Colon (tissue), 2 donors: ENCODE results near the gene NECTIN3.

Source experiments
- FAIRE-seq: peaks from 2 replicates; lab custom pipeline; 2012; peaks lifted over from hg19 to GRCh38; lab: Jason Lieb, UNC
- donor health status: control.
- donor health status: control.

Gene NECTIN3, protein sequence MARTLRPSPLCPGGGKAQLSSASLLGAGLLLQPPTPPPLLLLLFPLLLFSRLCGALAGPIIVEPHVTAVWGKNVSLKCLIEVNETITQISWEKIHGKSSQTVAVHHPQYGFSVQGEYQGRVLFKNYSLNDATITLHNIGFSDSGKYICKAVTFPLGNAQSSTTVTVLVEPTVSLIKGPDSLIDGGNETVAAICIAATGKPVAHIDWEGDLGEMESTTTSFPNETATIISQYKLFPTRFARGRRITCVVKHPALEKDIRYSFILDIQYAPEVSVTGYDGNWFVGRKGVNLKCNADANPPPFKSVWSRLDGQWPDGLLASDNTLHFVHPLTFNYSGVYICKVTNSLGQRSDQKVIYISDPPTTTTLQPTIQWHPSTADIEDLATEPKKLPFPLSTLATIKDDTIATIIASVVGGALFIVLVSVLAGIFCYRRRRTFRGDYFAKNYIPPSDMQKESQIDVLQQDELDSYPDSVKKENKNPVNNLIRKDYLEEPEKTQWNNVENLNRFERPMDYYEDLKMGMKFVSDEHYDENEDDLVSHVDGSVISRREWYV

DNA sequence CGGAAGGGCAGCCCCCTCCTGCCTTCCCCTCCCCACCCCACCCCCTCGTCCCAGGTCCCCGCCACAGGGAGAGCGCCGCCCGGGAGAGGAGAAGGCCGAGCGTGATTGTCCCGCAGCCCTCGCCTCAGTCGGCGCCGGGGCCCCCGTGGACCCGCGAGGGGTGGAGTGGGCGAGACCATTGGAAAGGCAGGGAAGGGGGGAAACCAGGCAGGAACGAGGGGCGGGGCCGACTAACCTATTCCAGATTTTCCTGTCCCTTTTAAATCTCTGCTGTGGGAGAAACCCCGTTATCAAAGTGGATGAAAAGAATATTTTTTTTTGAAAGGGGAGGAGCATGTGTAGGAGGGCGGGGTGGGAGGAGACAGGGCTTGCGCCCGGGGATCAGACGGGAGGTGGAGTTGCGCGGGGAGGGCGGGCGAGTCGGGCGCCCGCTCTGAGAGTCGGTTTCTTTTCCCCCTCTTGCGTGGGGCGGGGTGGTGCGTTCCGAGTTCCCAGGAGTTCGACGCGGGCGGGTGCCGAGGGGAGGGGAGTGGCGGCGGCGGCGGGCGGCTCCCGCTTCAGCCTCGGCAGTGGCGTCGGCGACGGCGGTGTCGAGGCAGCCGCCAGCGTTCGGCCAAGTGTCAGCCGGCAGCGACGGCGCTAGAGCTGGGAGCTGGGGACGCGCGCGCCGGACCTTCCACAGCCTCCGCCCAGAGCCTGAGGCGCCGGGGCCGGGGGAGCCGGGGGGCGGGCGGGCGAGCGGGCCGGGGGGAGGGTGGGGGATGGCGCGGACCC is at the start of gene NECTIN3:
NECTIN3 (plus strand) TSS at position 560 of the 774 bp plus-strand sequence; CDS start at position 762, 202 bp downstream.
- no peak for FAIRE-seq

DNA sequence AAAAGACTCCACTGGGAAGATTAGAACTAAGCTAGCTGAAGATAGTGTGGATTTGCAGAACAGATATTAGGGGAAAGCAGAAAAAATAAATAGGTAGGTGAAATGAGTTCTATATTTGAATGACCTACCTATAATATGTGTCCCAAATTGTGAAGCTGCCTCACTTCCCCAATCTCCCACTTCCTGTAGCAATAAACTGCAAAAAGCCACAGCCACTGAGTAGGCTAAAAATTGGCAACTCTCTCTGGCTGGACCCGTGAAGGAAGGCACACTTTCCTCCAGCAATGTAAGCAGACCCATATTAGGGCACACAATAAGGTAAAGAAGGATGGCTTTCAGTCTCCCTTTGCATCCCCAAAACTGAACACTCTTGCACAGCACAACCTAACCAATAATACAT is 43.7 kb upstream of the NECTIN3 start:
- no peak for FAIRE-seq

DNA sequence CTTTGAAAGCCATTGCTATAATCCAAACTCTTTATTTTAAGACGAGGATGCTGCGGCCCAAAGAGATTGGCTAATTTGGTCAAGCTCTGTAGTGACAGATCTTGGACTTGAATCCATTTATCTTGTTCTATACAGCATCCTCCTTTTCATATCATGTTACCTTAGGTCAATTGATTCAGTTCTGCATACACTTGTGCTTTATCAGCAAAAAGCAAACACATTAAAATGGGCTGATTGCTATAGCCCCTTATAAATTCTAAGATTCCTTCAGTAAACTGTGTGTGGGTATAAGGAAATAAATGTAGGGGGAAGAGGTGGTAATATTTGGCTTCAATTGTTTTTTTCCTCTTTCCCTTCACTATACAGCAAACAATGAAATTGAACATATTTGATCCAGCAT is 40.1 kb upstream of the NECTIN3 start:
- FAIRE-seq: no peak

DNA sequence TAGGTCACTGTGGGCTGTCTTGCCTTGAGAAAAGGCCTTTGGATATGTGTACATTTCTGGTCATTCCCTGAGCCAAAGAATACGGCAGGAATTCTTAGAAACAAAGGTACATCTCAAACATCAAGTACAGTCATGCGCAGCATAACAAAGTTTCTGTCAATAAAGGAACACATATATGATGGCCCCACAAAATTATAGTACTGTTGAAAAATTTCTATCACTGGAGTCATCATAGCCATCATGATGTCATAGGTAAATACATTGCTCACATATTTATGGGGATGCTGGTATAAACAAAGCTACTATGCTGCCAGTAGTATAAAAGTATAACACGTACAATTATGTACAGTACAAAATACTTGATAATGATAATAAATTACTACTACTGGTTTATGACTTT is 38.9 kb upstream of the NECTIN3 start:
- FAIRE-seq: no peak

DNA sequence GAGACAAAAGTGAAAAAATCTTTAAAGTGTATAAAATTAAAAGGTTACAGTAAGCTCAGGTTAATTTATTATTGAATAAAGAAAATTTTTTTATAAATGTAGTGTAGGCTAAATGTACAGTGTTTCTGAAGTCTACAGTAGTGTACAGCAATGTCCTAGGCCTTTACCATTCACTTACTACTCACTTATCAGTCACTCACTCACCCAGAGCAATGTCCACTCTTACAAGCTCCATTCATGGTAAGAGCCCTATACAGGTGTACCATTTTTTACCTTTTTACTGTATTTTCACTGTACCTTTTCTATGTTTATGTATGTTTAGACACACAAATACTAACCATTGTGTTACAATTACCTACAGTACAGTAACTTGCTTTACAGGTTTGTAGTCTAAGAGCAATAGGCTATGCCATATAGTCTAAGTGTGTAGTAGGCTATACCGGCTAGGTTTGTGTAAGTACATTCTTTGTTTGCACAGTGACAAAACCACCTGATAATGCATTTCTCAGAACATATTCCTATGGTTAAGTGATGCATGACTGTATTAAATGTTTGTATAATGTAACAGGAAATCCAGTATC is 38.1 kb upstream of the NECTIN3 start:
- FAIRE-seq: no peak

DNA sequence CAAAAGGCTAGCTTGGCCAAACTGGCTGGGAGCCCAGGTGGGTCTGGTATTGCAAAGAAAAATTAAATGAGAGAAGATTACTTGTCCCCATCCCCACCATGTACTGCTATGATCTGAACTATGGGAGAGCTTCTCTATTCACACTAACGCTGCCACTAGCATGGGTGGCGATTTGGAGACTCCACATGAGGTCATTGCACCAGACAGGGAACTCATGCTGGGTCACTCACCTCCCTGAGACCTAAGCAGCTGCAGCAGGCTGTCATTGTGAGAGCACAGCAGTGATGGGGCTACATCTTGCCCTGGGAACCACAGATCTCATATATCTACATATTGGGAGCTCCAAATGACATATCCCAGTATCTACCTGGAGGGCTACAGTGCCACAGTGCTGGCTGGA is 36.3 kb upstream of the NECTIN3 start:
- FAIRE-seq: no peak

DNA sequence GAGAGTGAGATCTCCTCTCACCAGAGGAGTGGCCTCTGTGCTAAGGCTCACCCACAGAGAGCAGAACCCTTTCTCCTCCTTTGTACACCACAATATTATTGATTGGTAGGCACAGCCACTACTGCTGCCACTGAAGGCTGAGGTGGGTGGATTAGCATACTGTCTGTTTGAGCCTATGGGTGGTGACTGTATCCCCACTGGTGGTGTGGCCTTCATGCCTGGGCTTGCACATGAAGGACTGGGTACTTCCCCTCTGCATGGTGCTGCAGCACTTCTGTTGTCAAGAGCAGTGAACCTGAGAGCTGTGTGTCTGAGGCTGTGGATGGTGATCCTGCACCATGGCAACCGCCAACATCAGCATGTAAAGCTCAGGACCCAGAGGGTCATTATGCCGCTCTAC is 35.7 kb upstream of the NECTIN3 start:
- FAIRE-seq: no peak

DNA sequence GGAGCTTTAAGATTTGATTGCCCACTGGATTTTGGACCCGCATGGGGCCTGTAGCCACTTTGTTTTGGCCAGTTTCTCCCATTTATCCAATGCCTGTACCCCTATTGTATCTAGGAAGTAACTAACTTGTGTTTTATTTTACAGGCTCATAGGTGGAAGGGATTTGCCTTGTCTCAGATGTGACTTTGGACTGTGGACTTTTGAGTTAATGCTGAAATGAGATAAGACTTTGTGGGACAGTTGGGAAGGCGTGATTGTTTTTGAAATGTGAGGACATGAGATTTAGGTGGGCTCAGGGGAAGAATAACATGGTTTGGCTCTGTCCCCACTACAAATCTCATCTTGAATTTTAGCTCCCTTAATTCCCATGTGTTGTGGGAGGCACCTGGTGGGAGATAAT is 30.7 kb upstream of the NECTIN3 start:
- FAIRE-seq: no peak

DNA sequence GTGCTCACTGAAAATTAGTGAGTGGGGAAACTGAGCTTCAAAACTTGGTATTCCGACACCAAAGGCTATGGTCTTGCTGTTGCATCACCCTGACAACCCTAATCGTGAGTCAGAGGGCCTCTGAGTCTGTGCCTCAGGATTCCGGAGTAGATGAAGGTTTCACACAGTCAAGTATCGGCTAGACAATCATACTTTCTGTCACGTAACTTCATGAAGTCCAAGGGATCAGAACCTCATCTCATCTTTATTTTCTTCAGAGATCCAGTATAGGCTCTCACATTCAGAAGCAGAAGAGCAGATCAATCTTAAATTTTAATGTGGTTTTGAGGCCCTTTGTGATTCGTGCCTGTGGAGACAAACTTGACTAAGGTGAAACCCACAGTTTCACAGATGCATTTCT is 26.1 kb upstream of the NECTIN3 start:
- FAIRE-seq: no peak

DNA sequence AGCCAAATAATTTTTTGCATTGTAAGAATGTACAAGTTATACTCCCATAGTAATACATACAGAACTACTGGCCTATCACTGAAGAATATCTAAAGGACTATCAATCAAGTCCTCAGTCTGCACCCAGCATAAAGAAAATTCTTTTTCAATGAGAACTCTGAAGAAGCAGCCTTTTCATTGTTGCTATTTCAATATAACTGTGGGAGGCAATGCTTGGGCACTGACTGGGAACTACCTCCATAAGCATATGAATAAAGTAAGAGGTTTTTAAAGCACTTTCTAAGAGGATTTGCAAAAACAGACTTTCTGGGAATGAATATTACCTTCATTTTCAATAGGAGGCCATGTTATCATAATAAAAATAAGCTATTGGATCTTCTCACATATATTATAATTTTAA is 24.6 kb upstream of the NECTIN3 start:
- FAIRE-seq: no peak

DNA sequence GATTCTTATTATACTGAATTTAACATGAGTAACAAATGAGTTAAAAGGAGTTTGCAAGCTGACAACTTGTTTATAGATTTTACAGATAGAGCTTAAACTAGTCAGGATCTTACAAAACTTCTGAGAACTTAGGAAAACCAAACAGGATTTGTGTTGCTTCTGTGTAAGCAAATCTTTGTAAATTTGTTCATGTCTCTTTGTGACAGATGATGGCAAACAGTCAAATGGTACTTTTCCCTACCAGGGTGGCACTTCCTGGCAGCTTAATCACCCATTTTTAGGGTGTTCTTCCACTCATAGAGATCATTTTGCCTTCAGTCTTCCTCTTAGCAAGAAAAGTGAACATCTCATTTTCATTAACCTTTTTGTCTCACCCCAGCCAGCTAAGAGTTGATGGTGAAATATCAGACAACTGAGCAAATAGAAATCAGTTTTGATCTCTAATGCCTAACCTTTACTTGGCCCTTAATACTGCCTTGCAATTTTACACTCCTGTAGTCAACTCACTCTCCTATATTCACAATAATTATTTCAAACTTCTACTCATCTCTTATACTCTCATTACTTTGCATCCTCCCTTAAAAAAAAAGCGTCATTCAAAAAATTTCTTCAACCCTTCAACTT is 23.7 kb upstream of the NECTIN3 start:
- FAIRE-seq: no peak

DNA sequence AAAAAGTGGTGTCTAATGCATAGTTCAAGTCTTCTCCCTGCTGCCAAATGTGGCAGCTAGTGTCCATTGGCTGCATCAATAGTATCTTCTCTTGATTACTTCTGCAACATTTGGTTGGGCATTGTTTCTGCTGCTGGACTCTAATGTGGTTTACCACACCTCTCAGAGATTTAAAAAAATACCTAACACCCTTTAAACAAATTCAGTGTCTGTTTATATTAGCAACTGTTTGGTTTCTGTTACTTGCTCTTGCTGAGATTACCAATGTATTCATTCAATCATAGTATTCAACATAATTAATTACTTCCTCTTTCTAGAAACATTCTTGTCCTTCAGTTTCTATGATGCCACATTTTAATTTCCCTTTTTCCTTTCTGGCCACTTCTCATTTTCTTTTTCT is 20.3 kb upstream of the NECTIN3 start:
- no peak for FAIRE-seq

DNA sequence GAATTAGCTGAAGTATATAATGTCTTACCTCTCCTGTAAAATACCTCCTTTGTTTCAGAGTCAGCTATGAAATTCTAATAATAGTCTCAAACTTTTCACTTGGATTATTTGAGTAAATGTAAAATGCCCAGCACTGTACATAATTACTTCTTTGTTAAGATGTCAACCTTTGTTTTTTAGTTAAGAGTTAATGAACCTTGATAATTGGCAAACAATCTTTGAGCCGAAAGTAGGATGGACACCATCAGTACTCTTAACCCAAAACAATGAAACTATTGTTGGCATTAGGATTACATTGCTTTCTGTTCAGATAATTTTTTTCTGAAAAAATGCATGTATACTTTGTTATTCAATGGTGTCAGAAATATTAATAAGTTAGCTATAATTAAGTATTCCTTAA is 3.0 kb upstream of the NECTIN3 start:
- FAIRE-seq: no peak

DNA sequence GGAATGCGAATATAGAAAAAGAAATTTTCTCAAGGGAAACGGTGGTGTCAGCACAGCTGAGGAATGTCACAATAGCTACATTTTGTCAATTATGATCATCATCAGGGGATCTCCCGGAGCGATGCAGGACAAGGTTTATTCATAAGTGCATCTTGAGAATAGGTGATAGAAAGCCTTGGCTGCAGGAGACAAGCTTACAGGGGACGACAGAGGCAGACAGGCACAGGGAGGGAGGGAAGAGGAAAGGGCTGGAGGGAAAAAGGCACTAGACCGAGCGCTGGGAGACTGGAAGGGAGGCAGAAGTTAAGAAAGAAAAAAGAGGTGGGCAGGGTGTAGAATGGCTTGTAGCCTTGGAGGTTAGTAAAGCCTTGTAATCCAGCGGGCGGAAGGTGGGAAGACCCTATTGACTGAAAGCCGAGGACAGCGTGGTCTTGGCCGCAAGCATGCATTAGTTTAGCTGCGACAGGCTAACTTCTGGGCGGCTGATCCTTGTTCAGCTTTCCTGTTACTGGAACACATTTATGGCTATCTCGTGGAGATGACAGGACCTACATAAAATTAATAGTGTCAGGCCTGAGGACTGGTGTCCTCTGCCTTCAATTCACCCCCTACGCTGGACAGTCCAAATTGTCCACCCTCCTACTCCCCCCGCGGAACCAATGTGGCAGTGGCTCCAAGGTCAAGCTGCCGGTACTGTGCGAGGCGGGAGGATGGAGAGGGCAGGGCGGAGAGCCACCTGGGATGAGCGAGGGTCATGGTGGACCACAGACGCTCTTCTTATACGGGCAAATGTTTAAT is 1.4 kb upstream of the NECTIN3 start:
- no peak for FAIRE-seq

DNA sequence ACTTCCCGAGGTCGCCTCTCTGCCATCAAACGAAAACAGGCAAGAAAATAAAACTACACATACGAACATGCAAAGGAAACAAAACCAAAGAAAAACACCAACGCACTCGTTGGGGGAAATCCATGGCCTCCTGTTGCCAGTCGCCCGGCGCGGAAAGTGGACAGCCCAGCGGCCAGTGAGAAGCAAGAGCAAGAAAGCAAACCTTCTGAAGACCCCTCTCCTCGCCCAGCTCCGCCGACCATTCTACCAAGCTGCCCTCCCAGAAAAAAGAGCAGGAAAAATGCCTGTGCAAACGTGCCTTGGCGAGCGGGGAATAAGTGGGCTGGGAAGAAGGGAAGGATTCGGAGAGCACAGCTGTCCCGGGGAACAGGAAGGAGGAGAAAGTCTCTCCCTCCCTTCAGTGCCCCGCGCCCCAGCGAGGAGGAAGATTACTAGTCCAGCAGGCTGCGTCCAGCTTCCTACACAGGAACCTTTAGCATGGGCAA is 802 bp upstream of the NECTIN3 start:
- FAIRE-seq: no peak

DNA sequence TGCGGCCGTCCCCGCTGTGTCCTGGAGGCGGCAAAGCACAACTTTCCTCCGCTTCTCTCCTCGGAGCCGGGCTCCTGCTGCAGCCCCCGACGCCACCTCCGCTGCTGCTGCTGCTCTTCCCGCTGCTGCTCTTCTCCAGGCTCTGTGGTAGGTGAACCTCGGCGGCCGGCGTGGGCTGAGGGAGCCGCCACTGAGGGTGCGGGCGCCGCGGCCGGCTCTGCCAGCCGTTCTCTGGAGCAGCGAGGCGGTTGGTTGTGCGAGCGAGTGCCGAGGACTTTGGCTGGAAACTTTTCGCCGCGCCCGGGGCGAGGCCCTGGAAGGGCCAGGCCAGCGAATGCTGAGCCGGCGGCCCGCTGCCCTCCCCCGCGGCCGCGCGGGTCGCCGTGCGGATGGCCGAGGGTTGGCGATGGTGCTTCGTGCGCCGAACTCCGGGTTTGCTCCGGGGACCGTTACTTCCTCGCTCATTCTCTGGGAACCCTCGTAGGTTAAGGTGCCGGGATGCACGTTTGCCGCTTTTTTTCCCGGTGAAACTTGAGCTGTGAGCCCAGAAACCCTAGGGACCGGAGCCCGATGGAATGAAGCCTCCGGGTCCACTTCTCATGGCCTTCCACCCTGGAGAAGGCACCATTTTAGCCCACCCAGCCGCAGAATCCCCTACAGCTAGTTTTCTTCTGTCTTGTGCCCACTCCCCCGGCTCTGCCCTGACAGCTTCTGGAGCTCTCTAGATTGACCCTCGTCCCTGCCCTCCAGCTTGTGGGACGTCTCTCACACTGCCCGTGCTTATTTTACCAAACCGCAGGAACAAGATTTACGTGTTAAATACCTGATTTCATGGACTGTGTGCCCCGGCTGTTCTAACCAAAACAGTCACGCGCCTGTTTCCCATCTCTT is 660 bp downstream of the NECTIN3 start:
- FAIRE-seq: no peak

DNA sequence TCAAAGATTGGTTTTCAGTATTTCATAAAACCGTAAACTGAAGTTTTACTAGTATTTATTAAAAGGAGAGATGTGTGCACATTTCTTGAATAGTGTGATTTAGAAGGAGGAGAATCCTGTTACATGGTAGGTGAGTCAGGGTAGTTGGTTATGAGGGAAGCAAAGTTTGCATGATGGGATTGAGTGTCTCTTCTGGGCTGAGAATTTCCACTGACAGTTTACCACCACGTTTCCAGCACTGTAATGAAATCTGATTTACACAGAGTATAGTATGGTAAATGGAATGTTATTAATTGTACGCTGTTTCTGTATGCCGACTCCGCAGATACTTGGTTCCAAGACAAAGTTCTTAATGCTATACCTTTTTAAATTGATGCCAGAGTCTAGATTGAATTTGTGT is 1.6 kb downstream of the NECTIN3 start:
- no peak for FAIRE-seq

DNA sequence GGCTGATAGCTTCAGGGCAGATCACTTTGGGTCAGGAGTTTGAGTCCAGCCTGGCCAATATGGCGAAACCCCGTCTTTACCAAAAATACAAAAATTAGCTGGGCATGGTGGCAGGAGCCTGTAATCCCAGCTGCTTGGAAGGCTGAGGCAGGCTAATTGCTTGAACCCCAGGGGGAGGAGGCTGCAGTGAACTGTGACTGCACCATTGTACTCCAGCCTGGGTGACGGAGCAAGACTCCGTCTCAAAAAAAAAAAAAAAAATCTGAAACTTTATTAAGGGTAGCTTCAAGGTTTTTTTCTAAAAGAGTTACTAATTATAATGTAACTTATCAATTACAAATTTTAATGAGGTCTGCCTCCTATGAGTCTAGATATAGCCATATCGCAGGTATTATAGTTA is 5.1 kb downstream of the NECTIN3 start:
- FAIRE-seq: no peak

DNA sequence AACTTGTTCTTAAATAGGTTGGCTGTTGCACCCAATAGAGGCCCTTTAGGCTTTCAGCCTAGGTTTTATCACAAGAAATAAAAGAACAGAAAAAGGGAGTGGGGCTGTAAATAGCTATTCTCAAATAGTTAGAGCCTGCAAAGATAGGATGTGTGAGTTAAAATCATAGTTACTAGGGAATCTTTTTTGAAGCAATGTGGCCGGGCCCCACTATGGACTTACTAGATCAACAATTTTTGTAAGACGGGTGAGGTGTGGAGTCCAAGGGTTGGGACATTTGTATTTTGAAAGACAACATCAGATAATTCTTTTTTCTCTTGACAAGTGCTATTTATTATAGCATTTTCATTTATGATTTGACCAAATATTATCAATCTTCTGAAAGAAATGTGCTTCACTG is 5.8 kb downstream of the NECTIN3 start:
- no peak for FAIRE-seq

DNA sequence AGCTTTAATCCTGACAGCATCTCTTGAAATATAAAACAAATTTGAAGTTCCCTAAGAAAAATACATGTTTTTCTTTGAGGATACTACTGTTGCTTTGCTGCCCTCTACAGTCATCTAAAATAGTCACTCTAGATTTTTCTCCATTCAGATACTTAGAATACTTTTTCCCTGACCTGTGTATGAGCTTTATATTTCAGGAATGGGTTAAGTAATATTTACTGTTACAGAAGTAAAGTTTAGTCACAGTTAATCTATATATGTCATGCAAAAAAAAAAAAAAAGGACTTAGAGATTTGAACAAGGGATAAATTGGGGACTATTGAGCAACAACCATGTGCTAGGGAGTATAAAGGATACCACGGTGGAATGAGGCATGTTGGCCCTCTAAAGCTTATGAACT is 8.8 kb downstream of the NECTIN3 start:
- FAIRE-seq: no peak
